Cerebellar nuclear complex (tissue), 1 donor: ENCODE data around the gene BCL2.
"Not testable (repeated sequence)": the region's sequence is repeated elsewhere in the genome, so short reads cannot be mapped to it uniquely, and the experiment has no call there.

Source experiments
- DNase-seq, 2 experiments: peaks; one replicate each; lab custom pipeline; 2025; lab: John Stamatoyannopoulos, UW

BCL2 gene

GRCh38 chr18:63234432-63234831 lies 85.1 kb downstream of the BCL2 start:
- no peak for DNase-seq

DNA sequence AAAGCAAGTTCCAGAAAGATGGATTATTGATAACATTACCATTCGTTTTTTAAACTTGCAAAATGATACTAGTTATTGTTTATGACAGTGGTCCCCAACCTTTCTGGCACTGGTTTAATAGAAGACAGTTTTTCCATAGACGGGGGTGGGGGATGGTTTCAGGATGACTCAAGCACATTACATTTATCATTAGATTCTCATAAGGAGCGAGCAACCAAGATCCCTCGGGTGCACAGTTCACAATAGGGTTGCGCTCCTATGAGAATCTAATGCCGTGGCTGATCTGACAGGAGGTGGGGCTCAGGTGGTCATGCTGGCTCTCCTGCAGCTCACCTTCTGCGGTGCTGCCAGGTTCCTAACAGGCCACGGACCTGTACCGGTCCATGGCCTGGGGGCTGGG lies 86.2 kb downstream of the BCL2 start:
- no peak for DNase-seq

DNA sequence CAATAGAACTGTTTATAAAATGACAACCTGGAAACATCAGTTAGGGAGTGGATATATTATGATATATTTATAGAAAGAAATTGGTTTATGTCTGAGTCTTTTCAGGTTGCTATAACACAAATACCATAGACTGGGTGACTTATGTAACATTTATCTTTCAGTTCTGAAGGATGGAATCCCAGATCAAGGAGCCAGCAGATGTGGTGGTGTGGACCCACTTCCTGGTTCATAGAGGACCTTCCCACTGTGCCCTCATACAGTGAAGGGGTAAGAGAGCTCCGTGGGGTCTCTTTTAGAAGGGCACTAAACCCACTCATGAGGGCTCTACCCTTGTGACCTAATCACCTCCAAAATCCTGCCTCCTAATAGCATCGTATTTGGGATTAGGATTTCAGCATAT lies 86.7 kb downstream of the BCL2 start:
- no peak for DNase-seq

GRCh38 chr18:63229971-63230370 lies 89.6 kb downstream of the BCL2 start:
- DNase-seq = no peak

DNA sequence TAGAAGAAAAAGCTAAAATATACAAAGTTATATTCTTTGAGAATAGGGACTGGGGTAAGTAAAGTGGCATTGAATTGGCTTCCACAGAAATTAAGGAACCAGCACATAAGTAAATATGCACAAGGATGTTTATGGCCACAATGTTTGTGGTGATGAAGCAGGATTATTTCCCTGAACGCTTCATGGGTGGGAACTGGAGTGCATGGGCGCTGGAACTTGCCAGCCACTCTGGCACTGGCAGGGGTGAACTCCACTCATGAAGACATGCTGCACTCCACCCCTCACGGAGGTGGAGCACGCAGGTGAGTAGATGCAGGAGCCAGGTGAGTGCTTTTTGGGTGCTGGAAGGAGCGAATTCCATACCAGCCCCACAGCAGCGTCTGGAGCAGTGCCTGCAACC lies 94.1 kb downstream of the BCL2 start:
- no peak for DNase-seq

GRCh38 chr18:63224630-63225029 lies 94.9 kb downstream of the BCL2 start:
- no peak for DNase-seq

DNA sequence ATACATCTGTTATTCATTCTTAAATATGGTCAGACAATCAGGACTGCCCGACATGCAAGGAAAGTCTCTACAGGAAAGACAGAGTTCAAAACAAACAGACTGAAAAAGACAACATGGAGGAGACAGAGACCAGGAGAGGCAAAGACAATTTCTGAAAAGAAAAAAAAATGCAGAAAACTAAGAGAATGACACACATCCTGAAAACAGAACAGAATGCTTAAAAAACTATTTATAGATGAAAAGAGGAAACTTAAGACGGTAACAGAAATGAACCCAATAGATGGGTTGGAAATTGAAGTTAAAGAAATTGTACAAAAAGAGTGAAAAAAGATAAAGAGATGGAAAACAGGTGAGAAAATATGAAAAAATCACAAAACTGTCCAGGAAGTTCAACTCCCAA lies 95.7 kb downstream of the BCL2 start:
- DNase-seq = no peak

GRCh38 chr18:63220903-63221302 lies 98.7 kb downstream of the BCL2 start:
- no peak for DNase-seq

GRCh38 chr18:63218472-63218871 lies 101.1 kb downstream of the BCL2 start:
- no peak for DNase-seq

DNA sequence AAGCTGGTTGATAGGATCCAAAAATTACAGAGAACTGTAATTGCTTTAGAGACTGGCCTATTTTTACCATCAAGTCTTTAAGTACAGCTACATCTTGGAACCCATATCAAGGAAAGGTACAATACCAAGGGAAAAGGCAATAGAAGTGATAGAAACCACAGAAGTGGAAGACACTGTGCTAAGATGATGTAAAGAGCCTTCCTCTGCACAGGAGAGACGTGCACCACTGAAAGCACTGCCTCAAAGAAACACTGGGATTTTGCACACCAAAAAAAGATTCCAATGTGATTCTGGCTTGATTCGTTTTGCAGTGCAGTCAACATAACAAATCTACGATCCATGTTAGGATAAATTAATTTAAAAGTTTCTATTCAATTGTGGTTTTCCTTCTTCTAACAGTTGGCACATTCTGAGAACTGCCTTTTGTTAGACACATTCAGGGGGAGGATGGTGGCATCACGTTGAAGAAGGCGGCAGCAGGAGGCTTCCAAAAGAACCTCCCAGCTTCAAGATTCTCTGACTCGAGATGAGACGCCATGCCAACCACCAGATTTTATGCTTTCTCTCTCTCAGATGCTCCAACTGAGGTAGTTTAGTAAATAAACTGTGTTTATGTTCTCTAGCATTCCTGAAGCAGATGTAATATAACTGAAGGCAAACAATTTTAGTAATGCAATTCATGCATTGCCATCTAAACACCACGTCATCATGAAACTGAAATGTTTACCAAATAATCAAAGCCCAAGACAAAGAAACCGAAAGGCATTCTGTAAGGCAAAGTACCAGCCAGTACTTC lies 102.9 kb downstream of the BCL2 start:
- no peak for DNase-seq

- no peak for DNase-seq
Observed at GRCh38 chr18:63213936-63214671, 105.5 kb downstream of the BCL2 start.

DNA sequence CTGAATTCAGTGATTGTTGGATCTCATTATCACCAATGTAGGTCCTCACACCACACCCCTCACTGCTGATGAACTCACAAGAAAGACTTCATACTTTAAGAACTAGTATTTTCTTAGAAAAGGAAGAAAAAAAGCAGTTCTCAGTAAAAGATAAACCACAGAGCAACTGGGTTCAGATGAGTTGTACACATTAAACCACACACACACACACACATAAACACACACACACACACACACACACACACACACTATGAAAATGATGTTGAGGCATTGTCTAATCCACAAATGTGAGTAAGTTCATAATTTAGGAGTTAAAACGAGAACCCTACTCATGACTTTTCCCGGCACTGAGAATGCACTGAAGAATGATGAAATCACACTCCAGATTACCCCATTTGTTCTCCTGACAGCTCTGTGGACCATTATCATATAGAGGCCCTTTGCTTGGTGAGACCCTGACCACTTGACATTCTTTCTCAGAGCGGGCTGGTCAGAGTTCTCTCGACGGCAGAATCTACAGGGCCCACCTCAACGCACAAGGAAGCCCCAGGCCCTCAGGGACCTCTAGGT lies 106.2 kb downstream of the BCL2 start:
- no peak for DNase-seq

DNA sequence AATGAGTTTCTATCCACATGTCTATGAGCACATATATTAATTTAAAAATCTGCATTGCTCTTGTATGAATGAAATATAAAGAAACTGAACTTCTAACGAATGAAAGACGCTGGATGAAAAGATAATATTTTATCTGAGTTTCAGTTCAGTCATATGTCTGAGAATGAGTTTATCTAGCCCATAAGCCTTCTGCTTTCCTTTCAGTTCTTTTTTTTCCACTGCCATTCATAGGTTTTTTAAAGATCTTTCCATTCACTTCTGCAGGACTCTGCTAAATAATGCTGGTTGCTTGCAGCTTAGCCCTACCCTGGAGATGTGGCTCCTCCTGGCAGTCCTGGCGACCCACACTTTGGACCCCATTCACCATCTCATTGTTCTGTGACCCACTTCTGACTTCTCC lies 109.0 kb downstream of the BCL2 start:
- DNase-seq = no peak

DNA sequence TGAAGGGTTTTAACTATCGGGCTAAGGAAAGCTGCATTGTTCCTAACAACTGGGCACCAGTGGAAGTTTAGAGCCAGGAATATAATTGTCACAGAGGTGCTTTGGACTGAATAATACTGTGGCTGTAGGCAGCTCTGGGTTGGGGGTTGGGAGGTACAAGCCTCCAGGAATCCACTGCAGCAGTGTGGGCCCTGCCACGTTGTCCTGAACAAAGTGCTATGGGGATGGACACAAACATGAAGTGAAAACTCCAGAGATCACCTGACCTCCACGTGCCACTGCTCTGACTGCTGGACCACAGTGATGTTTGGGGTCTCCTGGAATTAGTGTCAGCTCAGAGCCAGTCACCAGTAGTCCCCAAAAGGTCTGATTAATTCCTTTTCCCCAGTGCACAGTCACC lies 110.9 kb downstream of the BCL2 start:
- DNase-seq = no peak

DNA sequence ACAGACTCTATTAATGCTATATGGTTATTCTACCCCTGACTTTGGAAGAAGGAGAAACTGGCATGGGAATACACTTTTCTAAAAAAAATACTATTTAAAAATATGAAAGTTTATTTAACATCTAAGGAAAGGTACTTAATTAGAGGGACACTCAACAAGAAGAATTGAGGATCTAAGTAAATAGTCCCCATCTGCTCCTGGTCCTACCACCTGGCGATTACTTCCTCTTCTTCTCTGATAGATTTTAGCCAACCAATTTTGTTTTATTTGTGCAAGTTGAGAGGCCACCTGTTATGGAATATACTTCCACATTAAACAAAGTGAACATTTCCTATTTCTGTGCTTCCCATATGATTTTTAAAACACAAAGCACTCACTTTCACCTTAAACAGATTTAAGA lies 111.7 kb downstream of the BCL2 start:
- DNase-seq = no peak

DNA sequence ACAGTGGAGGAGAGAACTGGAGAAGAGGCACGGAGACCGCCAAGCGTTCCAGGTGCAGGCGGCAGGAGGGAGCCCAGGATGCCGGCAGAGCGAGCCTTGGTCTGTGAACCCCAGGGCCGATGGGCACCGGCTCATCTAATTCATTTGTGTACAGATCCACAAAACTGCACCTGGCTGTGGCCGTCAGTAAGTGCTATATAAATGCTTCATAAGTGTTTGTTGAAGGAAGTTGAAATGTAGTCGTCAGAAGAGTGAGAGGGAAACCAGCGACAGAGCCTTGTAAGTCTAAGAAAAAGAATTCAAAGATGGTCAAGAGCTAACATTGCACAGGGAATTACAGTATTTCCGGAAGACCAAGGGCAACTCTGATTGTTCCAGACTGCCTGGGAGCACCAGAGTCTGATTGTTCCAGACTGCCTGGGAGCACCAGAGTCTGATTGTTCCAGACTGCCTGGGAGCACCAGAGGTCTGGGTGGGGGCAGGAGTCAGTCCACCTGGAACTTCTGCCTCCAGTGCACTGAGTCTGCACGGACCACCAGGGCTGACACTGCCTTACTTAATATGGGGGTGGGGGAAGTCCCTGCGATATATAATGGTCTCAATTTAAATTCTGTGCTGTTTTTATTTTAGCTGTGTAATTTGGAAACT lies 112.3 kb downstream of the BCL2 start:
- DNase-seq = no peak

GRCh38 chr18:63206433-63207142 lies 113.0 kb downstream of the BCL2 start:
- no peak for DNase-seq

- DNase-seq = no peak
Observed at GRCh38 chr18:63205791-63206252, 113.7 kb downstream of the BCL2 start.

DNA sequence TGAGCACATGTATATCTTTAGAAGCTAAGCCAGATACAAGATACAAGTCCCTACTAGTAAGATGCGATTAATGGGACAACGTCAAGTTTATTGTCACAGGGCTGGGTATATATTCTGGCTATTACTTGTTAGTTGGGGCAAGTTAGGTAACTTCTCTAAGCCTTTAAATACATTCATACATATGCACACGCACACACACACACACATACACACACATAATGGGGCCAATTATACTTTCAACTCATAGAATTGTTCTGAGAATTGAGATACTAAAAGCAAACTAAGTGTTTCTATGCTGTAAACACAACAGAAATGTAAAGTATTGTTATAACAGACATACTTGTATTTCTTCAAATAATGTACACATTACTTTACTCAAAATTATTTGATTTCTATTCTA lies 116.1 kb downstream of the BCL2 start:
- DNase-seq = no peak

DNA sequence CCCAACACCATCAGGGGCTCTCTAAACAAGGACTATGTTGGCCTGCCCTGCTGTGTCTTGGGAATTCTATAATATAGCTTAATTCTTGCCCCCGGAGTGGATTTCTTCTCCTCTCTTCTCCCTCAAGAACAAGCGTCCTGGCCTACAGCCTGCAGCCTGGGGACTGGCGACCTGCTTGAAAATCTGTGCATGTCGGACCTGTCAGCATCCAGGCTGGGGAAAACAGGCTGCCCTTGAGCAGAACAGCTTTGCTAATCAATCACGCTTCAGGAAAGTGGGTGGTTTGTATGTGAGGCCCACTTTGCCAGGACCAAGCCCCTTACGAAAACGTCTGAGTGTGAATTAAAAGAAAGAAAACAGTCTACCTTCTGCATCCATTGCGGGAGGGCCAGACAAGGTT lies 116.7 kb downstream of the BCL2 start:
- DNase-seq = no peak

DNA sequence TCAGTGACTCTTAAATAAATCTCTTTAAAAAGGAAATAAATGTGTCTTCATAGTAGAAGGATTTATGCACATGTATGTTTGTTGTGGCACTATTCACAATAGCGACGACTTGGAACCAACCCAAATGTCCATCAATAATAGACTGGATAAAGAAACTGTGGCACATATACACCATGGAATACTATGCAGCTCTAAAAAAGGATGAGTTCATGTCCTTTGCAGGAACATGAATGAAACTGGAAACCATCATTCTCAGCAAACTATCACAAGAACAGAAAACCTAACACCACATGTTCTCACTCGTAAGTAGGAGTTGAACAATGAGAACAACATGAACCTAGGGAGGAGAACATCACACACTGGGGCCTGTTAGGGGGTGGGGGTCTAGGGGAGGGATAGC lies 118.1 kb downstream of the BCL2 start:
- not testable (repeated sequence) for DNase-seq

DNA sequence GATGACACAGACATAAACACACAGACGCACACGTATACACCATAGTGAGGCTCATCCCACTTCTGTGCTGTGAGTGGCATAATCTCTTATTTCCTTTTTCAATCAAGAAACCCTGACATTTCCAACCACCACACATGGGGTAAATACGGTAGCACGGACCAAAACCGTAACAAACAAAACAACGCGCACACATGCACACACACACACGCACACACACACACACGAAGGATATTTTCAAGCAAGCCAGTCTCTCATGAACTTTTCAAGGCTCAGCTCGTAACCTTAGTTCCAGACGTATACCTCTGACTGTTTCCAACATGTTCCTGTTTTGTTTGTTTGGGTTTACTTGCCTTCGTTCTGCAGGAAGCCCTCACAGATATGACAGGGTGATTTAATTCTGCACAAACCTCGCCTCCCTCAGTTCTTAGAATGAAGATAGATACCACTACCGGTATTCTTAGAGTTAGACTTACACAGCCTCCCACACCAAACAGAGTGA lies 119.8 kb downstream of the BCL2 start:
- no peak for DNase-seq
